Medulla oblongata (tissue), 1 donor: ENCODE results near the gene ZNF385C.
"Not testable (repeated sequence)": the region's sequence is repeated elsewhere in the genome, so short reads cannot be mapped to it uniquely, and the experiment has no call there.

Experiments
- DNase-seq: peaks from one replicate; pipeline ENCODE4 v3.0.0-alpha.2; 2015; ENCODE audit errors: extremely low spot score

ZNF385C gene

GRCh38 chr17:42097691-42098631, at the start of gene ZNF385C:
ZNF385C (minus strand) TSS chr17:42098473; CDS start chr17:42063056, 35,417 bp downstream.
- DNase-seq: no peak

GRCh38 chr17:42146911-42147607, 48.8 kb upstream of the ZNF385C start:
- DNase-seq: no peak

- DNase-seq: not testable (repeated sequence)
Observed at GRCh38 chr17:42143138-42143537, 44.9 kb upstream of the ZNF385C start.

- peak; percentile 56 for DNase-seq
Observed at GRCh38 chr17:42142371-42142896, 44.2 kb upstream of the ZNF385C start.

GRCh38 chr17:42141382-42141781, 43.1 kb upstream of the ZNF385C start:
- DNase-seq: no peak

- DNase-seq: not testable (repeated sequence)
Observed at GRCh38 chr17:42140690-42141089, 42.4 kb upstream of the ZNF385C start.

GRCh38 chr17:42138749-42139492, 40.6 kb upstream of the ZNF385C start:
- no peak for DNase-seq

GRCh38 chr17:42136654-42137051, 38.4 kb upstream of the ZNF385C start:
- DNase-seq: no peak

- DNase-seq: peak; percentile 64
Observed at GRCh38 chr17:42135664-42136653, 37.7 kb upstream of the ZNF385C start.

GRCh38 chr17:42135151-42135550, 36.9 kb upstream of the ZNF385C start:
- DNase-seq: no peak

- DNase-seq: no peak
Observed at GRCh38 chr17:42133461-42134041, 35.3 kb upstream of the ZNF385C start.

- DNase-seq: peak; percentile 90
Observed at GRCh38 chr17:42132941-42133340, 34.7 kb upstream of the ZNF385C start.

GRCh38 chr17:42131981-42132432, 33.7 kb upstream of the ZNF385C start:
- peak; percentile 42 for DNase-seq

GRCh38 chr17:42131232-42131631, 33.0 kb upstream of the ZNF385C start:
- DNase-seq: no peak

GRCh38 chr17:42130310-42130936, 32.1 kb upstream of the ZNF385C start:
- DNase-seq: no peak

- DNase-seq: no peak
Observed at GRCh38 chr17:42129109-42129837, 31.0 kb upstream of the ZNF385C start.

GRCh38 chr17:42127414-42127813, 29.1 kb upstream of the ZNF385C start:
- DNase-seq: no peak

GRCh38 chr17:42126836-42127235, 28.6 kb upstream of the ZNF385C start:
- no peak for DNase-seq

- no peak for DNase-seq
Observed at GRCh38 chr17:42125565-42125964, 27.3 kb upstream of the ZNF385C start.
